Endodermal cell (in vitro differentiated cells): ENCODE measurements around the gene CARNS1. TPM values are rescaled to one million over a fixed set of nuclear protein-coding genes. Genes with fewer than 3 reads are reported as not detected.
A peak's percentile ranks its signal among the peaks of the same experiment; 100 is the strongest.

Experiments used
- DNase-seq: peaks from one replicate; pipeline ENCODE4 v3.0.0-alpha.2; 2017
- H3K27ac ChIP-seq: 2 replicates; pipeline ENCODE4 v1.5.1; 2013; ENCODE audit warnings: mild to moderate bottlenecking, low read depth, low read length, moderate library complexity
- H3K27me3 ChIP-seq: 2 replicates; pipeline ENCODE4 v1.6.1; 2013; ENCODE audit warnings: mild to moderate bottlenecking, low read length, moderate library complexity; ENCODE audit not compliant: insufficient read depth, control insufficient read depth, poor library complexity, severe bottlenecking
- H3K36me3 ChIP-seq: 2 replicates; pipeline ENCODE4 v1.7.0; 2013; ENCODE audit warnings: mild to moderate bottlenecking, low read length, moderate library complexity; ENCODE audit not compliant: control insufficient read depth, insufficient read depth
- H3K4me1 ChIP-seq: one replicate; pipeline ENCODE4 v1.7.0; 2013; ENCODE audit warnings: low read length; ENCODE audit not compliant: control insufficient read depth, insufficient read depth
- H3K4me3 ChIP-seq: 2 replicates; pipeline ENCODE4 v1.5.1; 2013; ENCODE audit warnings: mild to moderate bottlenecking, low read length, moderate library complexity
- H3K9ac ChIP-seq: 2 replicates; pipeline ENCODE4 v1.6.1; 2013; ENCODE audit warnings: mild to moderate bottlenecking, low read length, moderate library complexity; ENCODE audit not compliant: poor library complexity, severe bottlenecking; ENCODE audit errors: extremely low read depth
- H3K9me3 ChIP-seq: 2 replicates; pipeline ENCODE4 v1.6.1; 2013; ENCODE audit warnings: mild to moderate bottlenecking, low read length, moderate library complexity; ENCODE audit not compliant: control insufficient read depth
- H3K27ac Mint-ChIP-seq: 2 replicates; pipeline ENCODE4 v1.8.0; 2020; ENCODE audit warnings: mixed read lengths
- H3K27me3 Mint-ChIP-seq: 2 replicates; pipeline ENCODE4 v1.8.0; 2021; ENCODE audit warnings: mild to moderate bottlenecking, mixed read lengths; ENCODE audit not compliant: insufficient read depth
- H3K36me3 Mint-ChIP-seq: 2 replicates; pipeline ENCODE4 v1.8.0; 2020; ENCODE audit warnings: low read depth, mixed read lengths
- H3K4me1 Mint-ChIP-seq: 2 replicates; pipeline ENCODE4 v1.8.0; 2020; ENCODE audit warnings: mixed read lengths
- H3K4me3 Mint-ChIP-seq: 2 replicates; pipeline ENCODE4 v1.8.0; 2020; ENCODE audit warnings: mild to moderate bottlenecking, moderate library complexity, mixed read lengths
- H3K9me3 Mint-ChIP-seq: 2 replicates; pipeline ENCODE4 v1.8.0; 2020; ENCODE audit warnings: mild to moderate bottlenecking, mixed read lengths
- CTCF ChIP-seq: fragments of 200-600 bp; sonication (generic); conservative IDR thresholded peaks from 2 replicates; pipeline ENCODE4 v1.5.0; 2021; ENCODE audit warnings: antibody characterized with exemption, mild to moderate bottlenecking
- WGBS, 2 experiments: methylation state at CpG; one replicate each; pipeline versions ENCODE4 v1.1.5 to v1.1.7; 2013; ENCODE audit warnings: missing lambda C conversion rate in 2 of 2, mixed read lengths in 1 of 2; ENCODE audit not compliant: insufficient coverage in 1 of 2, insufficient read length in 1 of 2; 5-methylcytosine and 5-hydroxymethylcytosine counted together
- total RNA-seq, 2 donors: library from RNA; stranded (reverse); fragmentation: NEBNext Ultra II Directional in 1 of 2; extraction: Animal tissue kit (Norgen Biotek cat#: 25700) in 1 of 2; gene quantifications; 2 replicates in 1 of 2; 3 replicates in 1 of 2; pipeline ENCODE4 v1.2.1, GENCODE V29; 2021

The CARNS1 gene
- total RNA-seq, 2 donors from 2014 or later: 1.6 to 2.2 TPM

GRCh38 chr11:67372321-67372992, 43.0 kb upstream of the CARNS1 start:
- H3K4me3 ChIP-seq: peak overlapping the region; percentile 81
- 0 to 1% methylated on average over 15 to 78 of the region's 78 CpGs for WGBS, 2 experiments
- peak overlapping the region; percentile 76 for H3K4me3 Mint-ChIP-seq
- H3K36me3 Mint-ChIP-seq: no peaks in the 10 kb centered on the region
- H3K9me3 ChIP-seq: no peaks in the 10 kb centered on the region
- TF ChIP-seq CTCF: no peak
- peaks cover 60% of the 10 kb centered on the region for H3K27me3 Mint-ChIP-seq
- H3K36me3 ChIP-seq: no peaks in the 10 kb centered on the region
- peak overlapping the region; percentile 11 for H3K9ac ChIP-seq
- peak; percentile 79 for DNase-seq
- no peak overlapping the region for H3K27ac ChIP-seq
- no peaks in the 10 kb centered on the region for H3K9me3 Mint-ChIP-seq
- H3K27me3 ChIP-seq: no peaks in the 10 kb centered on the region
- peaks cover 44% of the 10 kb centered on the region for H3K4me1 Mint-ChIP-seq
- H3K27ac Mint-ChIP-seq: no peak overlapping the region
- peaks cover 30% of the 10 kb centered on the region for H3K4me1 ChIP-seq

GRCh38 chr11:67372993-67373647, 42.4 kb upstream of the CARNS1 start, which contains the start of gene CLCF1:
TSS of gene CLCF1 (minus strand) at chr11:67373598. CDS start at chr11:67373539, 59 bp downstream.
- H3K27me3 Mint-ChIP-seq: peaks cover 59% of the 10 kb centered on the region
- 0% methylated on average over 7 to 76 of the region's 76 CpGs for WGBS, 2 experiments
- Histone ChIP-seq H3K9ac (peak within 1 kb of the TSS; percentile 69), H3K27ac (no peak within 1 kb of the TSS), H3K4me1 (peaks cover 30% of the 10 kb centered on the region), H3K4me3 (peak within 1 kb of the TSS; percentile 81), H3K27me3 (no peaks in the 10 kb centered on the region), H3K9me3 (no peaks in the 10 kb centered on the region), H3K36me3 (no peaks in the 10 kb centered on the region)
- H3K36me3 Mint-ChIP-seq: no peaks in the 10 kb centered on the region
- peaks cover 44% of the 10 kb centered on the region for H3K4me1 Mint-ChIP-seq
- TF ChIP-seq CTCF: no peak
- no peaks in the 10 kb centered on the region for H3K9me3 Mint-ChIP-seq
- H3K27ac Mint-ChIP-seq: peak within 1 kb of the TSS; percentile 92
- DNase-seq: peak; percentile 88
- H3K4me3 Mint-ChIP-seq: peak within 1 kb of the TSS; percentile 76

- H3K4me3 ChIP-seq: peak overlapping the region; percentile 81
- peak overlapping the region; percentile 76 for H3K4me3 Mint-ChIP-seq
- DNase-seq: peak; percentile 94
- no peaks in the 10 kb centered on the region for H3K27me3 ChIP-seq
- H3K27ac ChIP-seq: no peak overlapping the region
- peak overlapping the region; percentile 92 for H3K27ac Mint-ChIP-seq
- no peaks in the 10 kb centered on the region for H3K36me3 ChIP-seq
- TF ChIP-seq CTCF: peak; percentile 70
- peaks cover 60% of the 10 kb centered on the region for H3K27me3 Mint-ChIP-seq
- no peaks in the 10 kb centered on the region for H3K36me3 Mint-ChIP-seq
- no peaks in the 10 kb centered on the region for H3K9me3 Mint-ChIP-seq
- peaks cover 44% of the 10 kb centered on the region for H3K4me1 Mint-ChIP-seq
- peak overlapping the region; percentile 69 for H3K9ac ChIP-seq
- H3K9me3 ChIP-seq: no peaks in the 10 kb centered on the region
- 10 to 14% methylated on average over 5 to 36 of the region's 40 CpGs for WGBS, 2 experiments
- peaks cover 30% of the 10 kb centered on the region for H3K4me1 ChIP-seq
These were observed 41.6 kb upstream of the CARNS1 start for GRCh38 chr11:67373648-67374570.
